ENCODE measurements around the gene CYP8B1. TPM values are rescaled to one million over a fixed set of nuclear protein-coding genes. Genes with fewer than 3 reads are reported as not detected.

The CYP8B1 gene
- total and polyA plus RNA-seq, 2 of the 8 experiments (the other 6 are each of a cell fraction or from before 2014, with no cell fraction given), result not detected

DNA sequence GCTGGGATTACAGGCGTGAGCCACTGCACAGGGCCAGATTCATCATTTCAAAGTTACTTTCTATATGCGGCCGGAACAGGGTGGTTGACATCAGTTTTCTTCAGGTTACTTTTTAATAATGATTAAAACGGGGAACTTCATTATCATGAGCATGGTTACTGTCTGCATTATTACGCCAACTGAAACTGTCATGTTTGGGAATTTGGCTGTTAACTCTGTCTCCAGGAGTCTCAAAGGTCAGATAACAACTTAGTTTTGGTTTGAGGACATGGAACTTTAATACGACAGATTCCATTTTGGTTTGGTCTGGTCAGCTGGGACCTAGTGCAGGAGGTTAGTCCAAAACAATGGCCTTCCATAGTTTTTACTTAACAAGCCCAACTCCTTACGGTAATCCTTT is 8.5 kb downstream of the CYP8B1 start (continued):
- TF ChIP-seq, protein P1, sequence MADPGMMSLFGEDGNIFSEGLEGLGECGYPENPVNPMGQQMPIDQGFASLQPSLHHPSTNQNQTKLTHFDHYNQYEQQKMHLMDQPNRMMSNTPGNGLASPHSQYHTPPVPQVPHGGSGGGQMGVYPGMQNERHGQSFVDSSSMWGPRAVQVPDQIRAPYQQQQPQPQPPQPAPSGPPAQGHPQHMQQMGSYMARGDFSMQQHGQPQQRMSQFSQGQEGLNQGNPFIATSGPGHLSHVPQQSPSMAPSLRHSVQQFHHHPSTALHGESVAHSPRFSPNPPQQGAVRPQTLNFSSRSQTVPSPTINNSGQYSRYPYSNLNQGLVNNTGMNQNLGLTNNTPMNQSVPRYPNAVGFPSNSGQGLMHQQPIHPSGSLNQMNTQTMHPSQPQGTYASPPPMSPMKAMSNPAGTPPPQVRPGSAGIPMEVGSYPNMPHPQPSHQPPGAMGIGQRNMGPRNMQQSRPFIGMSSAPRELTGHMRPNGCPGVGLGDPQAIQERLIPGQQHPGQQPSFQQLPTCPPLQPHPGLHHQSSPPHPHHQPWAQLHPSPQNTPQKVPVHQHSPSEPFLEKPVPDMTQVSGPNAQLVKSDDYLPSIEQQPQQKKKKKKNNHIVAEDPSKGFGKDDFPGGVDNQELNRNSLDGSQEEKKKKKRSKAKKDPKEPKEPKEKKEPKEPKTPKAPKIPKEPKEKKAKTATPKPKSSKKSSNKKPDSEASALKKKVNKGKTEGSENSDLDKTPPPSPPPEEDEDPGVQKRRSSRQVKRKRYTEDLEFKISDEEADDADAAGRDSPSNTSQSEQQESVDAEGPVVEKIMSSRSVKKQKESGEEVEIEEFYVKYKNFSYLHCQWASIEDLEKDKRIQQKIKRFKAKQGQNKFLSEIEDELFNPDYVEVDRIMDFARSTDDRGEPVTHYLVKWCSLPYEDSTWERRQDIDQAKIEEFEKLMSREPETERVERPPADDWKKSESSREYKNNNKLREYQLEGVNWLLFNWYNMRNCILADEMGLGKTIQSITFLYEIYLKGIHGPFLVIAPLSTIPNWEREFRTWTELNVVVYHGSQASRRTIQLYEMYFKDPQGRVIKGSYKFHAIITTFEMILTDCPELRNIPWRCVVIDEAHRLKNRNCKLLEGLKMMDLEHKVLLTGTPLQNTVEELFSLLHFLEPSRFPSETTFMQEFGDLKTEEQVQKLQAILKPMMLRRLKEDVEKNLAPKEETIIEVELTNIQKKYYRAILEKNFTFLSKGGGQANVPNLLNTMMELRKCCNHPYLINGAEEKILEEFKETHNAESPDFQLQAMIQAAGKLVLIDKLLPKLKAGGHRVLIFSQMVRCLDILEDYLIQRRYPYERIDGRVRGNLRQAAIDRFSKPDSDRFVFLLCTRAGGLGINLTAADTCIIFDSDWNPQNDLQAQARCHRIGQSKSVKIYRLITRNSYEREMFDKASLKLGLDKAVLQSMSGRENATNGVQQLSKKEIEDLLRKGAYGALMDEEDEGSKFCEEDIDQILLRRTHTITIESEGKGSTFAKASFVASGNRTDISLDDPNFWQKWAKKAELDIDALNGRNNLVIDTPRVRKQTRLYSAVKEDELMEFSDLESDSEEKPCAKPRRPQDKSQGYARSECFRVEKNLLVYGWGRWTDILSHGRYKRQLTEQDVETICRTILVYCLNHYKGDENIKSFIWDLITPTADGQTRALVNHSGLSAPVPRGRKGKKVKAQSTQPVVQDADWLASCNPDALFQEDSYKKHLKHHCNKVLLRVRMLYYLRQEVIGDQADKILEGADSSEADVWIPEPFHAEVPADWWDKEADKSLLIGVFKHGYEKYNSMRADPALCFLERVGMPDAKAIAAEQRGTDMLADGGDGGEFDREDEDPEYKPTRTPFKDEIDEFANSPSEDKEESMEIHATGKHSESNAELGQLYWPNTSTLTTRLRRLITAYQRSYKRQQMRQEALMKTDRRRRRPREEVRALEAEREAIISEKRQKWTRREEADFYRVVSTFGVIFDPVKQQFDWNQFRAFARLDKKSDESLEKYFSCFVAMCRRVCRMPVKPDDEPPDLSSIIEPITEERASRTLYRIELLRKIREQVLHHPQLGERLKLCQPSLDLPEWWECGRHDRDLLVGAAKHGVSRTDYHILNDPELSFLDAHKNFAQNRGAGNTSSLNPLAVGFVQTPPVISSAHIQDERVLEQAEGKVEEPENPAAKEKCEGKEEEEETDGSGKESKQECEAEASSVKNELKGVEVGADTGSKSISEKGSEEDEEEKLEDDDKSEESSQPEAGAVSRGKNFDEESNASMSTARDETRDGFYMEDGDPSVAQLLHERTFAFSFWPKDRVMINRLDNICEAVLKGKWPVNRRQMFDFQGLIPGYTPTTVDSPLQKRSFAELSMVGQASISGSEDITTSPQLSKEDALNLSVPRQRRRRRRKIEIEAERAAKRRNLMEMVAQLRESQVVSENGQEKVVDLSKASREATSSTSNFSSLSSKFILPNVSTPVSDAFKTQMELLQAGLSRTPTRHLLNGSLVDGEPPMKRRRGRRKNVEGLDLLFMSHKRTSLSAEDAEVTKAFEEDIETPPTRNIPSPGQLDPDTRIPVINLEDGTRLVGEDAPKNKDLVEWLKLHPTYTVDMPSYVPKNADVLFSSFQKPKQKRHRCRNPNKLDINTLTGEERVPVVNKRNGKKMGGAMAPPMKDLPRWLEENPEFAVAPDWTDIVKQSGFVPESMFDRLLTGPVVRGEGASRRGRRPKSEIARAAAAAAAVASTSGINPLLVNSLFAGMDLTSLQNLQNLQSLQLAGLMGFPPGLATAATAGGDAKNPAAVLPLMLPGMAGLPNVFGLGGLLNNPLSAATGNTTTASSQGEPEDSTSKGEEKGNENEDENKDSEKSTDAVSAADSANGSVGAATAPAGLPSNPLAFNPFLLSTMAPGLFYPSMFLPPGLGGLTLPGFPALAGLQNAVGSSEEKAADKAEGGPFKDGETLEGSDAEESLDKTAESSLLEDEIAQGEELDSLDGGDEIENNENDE (IDR thresholded peaks at IDR 0.05; ENCODE audit: insufficient replicate concordance, low read length), result no peak
- TF ChIP-seq ASH2L (IDR thresholded peaks at IDR 0.05; ENCODE audit: low read length), result no peak
- TF ChIP-seq EP300 (IDR thresholded peaks at IDR 0.05; ENCODE audit: borderline replicate concordance in 1 of 2, low read depth in 2 of 2, low read length in 2 of 2), result no peak
- no peak for TF ChIP-seq SIN3A (conservative IDR thresholded peaks at IDR 0.05 in 1 of 2, IDR thresholded peaks at IDR 0.05 in 1 of 2; ENCODE audit: low read depth in 1 of 2, low read length in 2 of 2)
- no peak for TF ChIP-seq TAF1 (IDR thresholded peaks at IDR 0.05; ENCODE audit: low read depth, low read length)
- TF ChIP-seq EZH2 (IDR thresholded peaks at IDR 0.05; ENCODE audit: low read depth, low read length, severe bottlenecking), result no peak
- TF ChIP-seq NANOG (IDR thresholded peaks at IDR 0.05; ENCODE audit: insufficient read depth, low read depth, low read length, poor library complexity, severe bottlenecking), result no peak
- no peak for TF ChIP-seq SIRT6 (IDR thresholded peaks at IDR 0.05; ENCODE audit: low read length)
- no peak for TF ChIP-seq JUND (IDR thresholded peaks at IDR 0.05; ENCODE audit: low read length)
- TF ChIP-seq RAD21 (IDR thresholded peaks at IDR 0.05 in 1 of 2, conservative IDR thresholded peaks at IDR 0.05 in 1 of 2; ENCODE audit: low read depth in 2 of 2, low read length in 2 of 2), result no peak
- TF ChIP-seq PHF8 (conservative IDR thresholded peaks at IDR 0.05; ENCODE audit: low read depth, low read length), result no peak

All from H1 (cell line).